OCI-LY3 (cell line): ENCODE measurements around the gene ADTRP.

Source experiments
- H2AFZ ChIP-seq: fragments of 200-600, 300-600 bp; shearing (Covaris generic); 2 replicates; pipeline ENCODE4 v1.6.0; 2014; ENCODE audit warnings: antibody characterized with exemption, low read depth, low read length
- H3K27ac ChIP-seq: fragments of 200-600, 300-600 bp; sonication (generic); 2 replicates; pipeline ENCODE4 v1.5.1; 2014; ENCODE audit warnings: mild to moderate bottlenecking, low read length, moderate library complexity, mixed read lengths
- H3K27me3 ChIP-seq: fragments of 200-600, 300-600 bp; sonication (generic); 2 replicates; pipeline ENCODE4 v1.6.1; 2014; ENCODE audit warnings: low read depth, low read length, mixed read lengths
- H3K36me3 ChIP-seq: fragments of 200-600, 300-600 bp; sonication (generic); replicated peaks from 2 replicates; pipeline ENCODE3; 2014; ENCODE audit warnings: low read depth, low read length, mixed read lengths
- H3K4me1 ChIP-seq: fragments of 300-600, 200-600 bp; sonication (generic); 2 replicates; pipeline ENCODE4 v1.6.1; 2014; ENCODE audit warnings: low read length, mixed read lengths
- H3K4me2 ChIP-seq: fragments of 200-600, 300-600 bp; sonication (generic); 2 replicates; pipeline ENCODE4 v1.6.1; 2014; ENCODE audit warnings: low read length, mixed read lengths
- H3K4me3 ChIP-seq: fragments of 300-600, 200-600 bp; sonication (generic); 2 replicates; pipeline ENCODE4 v1.5.1; 2014; ENCODE audit warnings: antibody characterized with exemption, mild to moderate bottlenecking, low read length, moderate library complexity
- H3K79me2 ChIP-seq: fragments of 300-600, 200-600 bp; shearing (Covaris generic); 2 replicates; pipeline ENCODE4 v1.6.1; 2014; ENCODE audit warnings: mild to moderate bottlenecking, low read length, mixed read lengths
- H3K9ac ChIP-seq: fragments of 300-600, 200-600 bp; shearing (Covaris generic); 2 replicates; pipeline ENCODE4 v1.6.0; 2014; ENCODE audit warnings: mild to moderate bottlenecking, low read length, moderate library complexity
- H3K9me3 ChIP-seq: fragments of 200-600, 300-600 bp; shearing (Covaris generic); 2 replicates; pipeline ENCODE4 v1.6.1; 2014; ENCODE audit warnings: low read length, mixed read lengths; ENCODE audit not compliant: insufficient read depth
- H4K20me1 ChIP-seq: fragments of 200-600, 300-600 bp; sonication (generic); 2 replicates; pipeline ENCODE4 v1.6.1; 2016; ENCODE audit warnings: low read length, mixed read lengths; ENCODE audit not compliant: insufficient read depth
- EZH2phosphoT487 ChIP-seq: fragments of 200-600 bp; shearing (Covaris generic); IDR thresholded peaks from 2 replicates; pipeline ENCODE4 v1.6.1; 2018; ENCODE audit warnings: antibody characterized with exemption, mixed run types, low read depth
- TF ChIP-seq, protein P1 (sequence below): fragments of 200-600, 300-600 bp; sonication (generic); IDR thresholded peaks from 2 replicates; pipeline ENCODE4 v1.5.1; 2014; ENCODE audit warnings: antibody characterized with exemption, low read length, low read depth

Gene ADTRP

GRCh38 chr6:11821781-11822180 lies 43.2 kb upstream of the ADTRP start:
- no peaks in the 10 kb centered on the region for H3K9me3 ChIP-seq
- H2AFZ ChIP-seq: no peak overlapping the region
- H3K36me3 ChIP-seq: no peaks in the 10 kb centered on the region
- no peak overlapping the region for H3K4me2 ChIP-seq
- no peak overlapping the region for H3K9ac ChIP-seq
- no peaks in the 10 kb centered on the region for H3K27me3 ChIP-seq
- H3K4me3 ChIP-seq: no peak overlapping the region
- H3K4me1 ChIP-seq: peaks cover 17% of the 10 kb centered on the region
- no peak overlapping the region for H3K27ac ChIP-seq
- no peaks in the 10 kb centered on the region for H4K20me1 ChIP-seq
- H3K79me2 ChIP-seq: no peaks in the 10 kb centered on the region
- no peak for TF ChIP-seq EZH2phosphoT487
- TF ChIP-seq, protein P1, sequence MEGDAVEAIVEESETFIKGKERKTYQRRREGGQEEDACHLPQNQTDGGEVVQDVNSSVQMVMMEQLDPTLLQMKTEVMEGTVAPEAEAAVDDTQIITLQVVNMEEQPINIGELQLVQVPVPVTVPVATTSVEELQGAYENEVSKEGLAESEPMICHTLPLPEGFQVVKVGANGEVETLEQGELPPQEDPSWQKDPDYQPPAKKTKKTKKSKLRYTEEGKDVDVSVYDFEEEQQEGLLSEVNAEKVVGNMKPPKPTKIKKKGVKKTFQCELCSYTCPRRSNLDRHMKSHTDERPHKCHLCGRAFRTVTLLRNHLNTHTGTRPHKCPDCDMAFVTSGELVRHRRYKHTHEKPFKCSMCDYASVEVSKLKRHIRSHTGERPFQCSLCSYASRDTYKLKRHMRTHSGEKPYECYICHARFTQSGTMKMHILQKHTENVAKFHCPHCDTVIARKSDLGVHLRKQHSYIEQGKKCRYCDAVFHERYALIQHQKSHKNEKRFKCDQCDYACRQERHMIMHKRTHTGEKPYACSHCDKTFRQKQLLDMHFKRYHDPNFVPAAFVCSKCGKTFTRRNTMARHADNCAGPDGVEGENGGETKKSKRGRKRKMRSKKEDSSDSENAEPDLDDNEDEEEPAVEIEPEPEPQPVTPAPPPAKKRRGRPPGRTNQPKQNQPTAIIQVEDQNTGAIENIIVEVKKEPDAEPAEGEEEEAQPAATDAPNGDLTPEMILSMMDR: no peak

DNA sequence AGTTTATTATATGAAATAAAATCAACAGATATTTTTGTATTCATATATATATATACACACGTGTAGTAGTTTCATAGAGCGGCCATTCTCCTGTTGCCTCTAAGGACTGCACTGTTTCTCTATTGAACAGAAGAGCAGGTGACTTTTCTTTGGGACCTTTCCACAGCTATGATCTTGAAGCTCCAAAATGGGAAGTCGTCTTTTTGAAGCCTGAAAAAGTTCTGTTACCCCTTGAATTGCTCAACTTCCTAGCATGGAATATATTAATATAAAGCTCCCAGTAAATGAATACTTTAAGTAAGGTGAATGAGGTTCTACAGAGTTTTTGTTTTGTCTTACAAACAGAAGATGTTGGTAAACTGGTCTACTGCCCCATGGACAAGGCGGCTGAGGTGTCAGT lies 42.2 kb upstream of the ADTRP start:
- Histone ChIP-seq H3K9me3 (no peaks in the 10 kb centered on the region), H2AFZ (no peak overlapping the region), H3K4me3 (no peak overlapping the region), H3K27me3 (no peaks in the 10 kb centered on the region), H3K79me2 (no peaks in the 10 kb centered on the region), H3K27ac (no peak overlapping the region), H3K9ac (no peak overlapping the region), H3K4me1 (peaks cover 15% of the 10 kb centered on the region), H3K36me3 (no peaks in the 10 kb centered on the region), H3K4me2 (no peak overlapping the region), H4K20me1 (no peaks in the 10 kb centered on the region)
- no peak for TF ChIP-seq EZH2phosphoT487
- TF ChIP-seq, protein P1: no peak

- Histone ChIP-seq H4K20me1 (no peaks in the 10 kb centered on the region), H3K4me3 (no peak overlapping the region), H3K36me3 (no peaks in the 10 kb centered on the region), H3K4me2 (no peak overlapping the region), H2AFZ (no peak overlapping the region), H3K9me3 (no peaks in the 10 kb centered on the region), H3K4me1 (peaks cover 2% of the 10 kb centered on the region), H3K79me2 (no peaks in the 10 kb centered on the region), H3K27ac (no peak overlapping the region), H3K27me3 (no peaks in the 10 kb centered on the region), H3K9ac (no peak overlapping the region)
- no peak for TF ChIP-seq EZH2phosphoT487
- TF ChIP-seq, protein P1: no peak
Measured at GRCh38 chr6:11819486-11819885, 40.9 kb upstream of the ADTRP start.

- TF ChIP-seq, protein P1: no peak
- Histone ChIP-seq H3K9ac (no peak overlapping the region), H3K9me3 (no peaks in the 10 kb centered on the region), H3K27ac (no peak overlapping the region), H2AFZ (no peak overlapping the region), H3K4me3 (no peak overlapping the region), H3K4me1 (peaks cover 7% of the 10 kb centered on the region), H3K36me3 (no peaks in the 10 kb centered on the region), H4K20me1 (no peaks in the 10 kb centered on the region), H3K27me3 (no peaks in the 10 kb centered on the region), H3K4me2 (no peak overlapping the region), H3K79me2 (no peaks in the 10 kb centered on the region)
Measured at GRCh38 chr6:11815231-11815630, 36.6 kb upstream of the ADTRP start.
